GM12878 (cell line): ENCODE results near the gene CMBL. TPM values are rescaled to one million over a fixed set of nuclear protein-coding genes. Genes with fewer than 3 reads are reported as not detected.

Experiments used
- ATAC-seq: fragments of 200-7000 bp; cut with Tn5 transposase; 3 replicates; pipeline ENCODE4 v1.9.1; 2020; ENCODE audit warnings: mild to moderate bottlenecking, moderate library complexity
- BruUV-seq: library from RNA; stranded (reverse); fragments of 400-500 nt; replicated peaks from 2 replicates; lab custom pipeline; 2021; lab: Mats Ljungman, UMichigan
- CTCF ChIA-PET: fragments of 300-600 bp; sonication (Branson Sonifier 250); formaldehyde crosslinking; extraction: SDS; loops from one replicate; lab custom pipeline; 2021; ENCODE audit warnings: inconsistent platforms; lab: Yijun Ruan, JAX
- POLR2A ChIA-PET: fragments of 350-600 bp; formaldehyde crosslinking; extraction: SDS; loops from one replicate; lab custom pipeline; 2021; ENCODE audit warnings: inconsistent platforms; lab: Charles Lee
- RAD21 ChIA-PET: fragments of 300-600 bp; sonication (Branson Sonifier 250); formaldehyde crosslinking; loops from one replicate; lab custom pipeline; 2023; ENCODE audit warnings: antibody characterized with exemption; ENCODE audit not compliant: unreplicated experiment; lab: Charles Lee
- SMC1A ChIA-PET: fragments of 300-600 bp; sonication (Branson Sonifier 250); formaldehyde crosslinking; loops from one replicate; lab custom pipeline; 2023; ENCODE audit not compliant: unreplicated experiment, uncharacterized antibody; lab: Charles Lee
- DNase-seq: peaks from one replicate; pipeline ENCODE4 v3.0.0-alpha.2; 2011; ENCODE audit warnings: low read depth, low spot score
- FAIRE-seq: peaks from 3 replicates; lab custom pipeline; 2011; peaks lifted over from hg19 to GRCh38; lab: Jason Lieb, UNC
- H2AFZ ChIP-seq: 2 replicates; pipeline ENCODE4 v1.6.0; 2011; ENCODE audit warnings: low read depth, low read length, control low read depth; ENCODE audit not compliant: control insufficient read depth
- H3K27ac ChIP-seq: 2 replicates; pipeline ENCODE4 v1.5.1; 2011; ENCODE audit warnings: control low read depth; ENCODE audit not compliant: control insufficient read depth, insufficient read depth
- H3K27me3 ChIP-seq, 2 experiments: replicated peaks in 1 of 2; 2 replicates each; pipeline versions ENCODE4 v1.6.0 to v1.6.1; 2011; ENCODE audit warnings: low read length in 1 of 2; ENCODE audit not compliant: control insufficient read depth in 2 of 2, insufficient read depth in 2 of 2
- H3K36me3 ChIP-seq, 2 experiments: 2 replicates each; pipeline ENCODE4 v1.5.1; 2011; ENCODE audit warnings: low read length in 1 of 2; ENCODE audit not compliant: control insufficient read depth in 2 of 2, insufficient read depth in 2 of 2
- H3K4me1 ChIP-seq: 2 replicates; pipeline ENCODE4 v1.6.1; 2011; ENCODE audit warnings: mild to moderate bottlenecking, low read length, moderate library complexity, mixed read lengths; ENCODE audit not compliant: control insufficient read depth, insufficient read depth
- H3K4me2 ChIP-seq: 2 replicates; pipeline ENCODE4 v1.6.0; 2011; ENCODE audit warnings: control low read depth; ENCODE audit not compliant: control insufficient read depth, insufficient read depth
- H3K4me3 ChIP-seq: fragments of 200-600 bp; sonication (generic); 2 replicates; pipeline ENCODE4 v1.5.1; 2016
- H3K79me2 ChIP-seq: 2 replicates; pipeline ENCODE4 v1.6.0; 2011; ENCODE audit warnings: low read length; ENCODE audit not compliant: control insufficient read depth, insufficient read depth
- H3K9ac ChIP-seq: 2 replicates; pipeline ENCODE4 v1.8.0; 2011; ENCODE audit warnings: low read length, control low read depth, mixed read lengths; ENCODE audit not compliant: control insufficient read depth, insufficient read depth
- H3K9me3 ChIP-seq: replicated peaks from 3 replicates; pipeline ENCODE4 v1.5.1; 2011; ENCODE audit warnings: mild to moderate bottlenecking, low read length; ENCODE audit not compliant: control insufficient read depth, insufficient read depth
- H4K20me1 ChIP-seq: 2 replicates; pipeline ENCODE4 v1.6.0; 2011; ENCODE audit not compliant: control insufficient read depth, insufficient read depth
- NFYA ChIP-seq: IDR thresholded peaks from 2 replicates; pipeline ENCODE4 v1.6.1; 2011; ENCODE audit warnings: low read depth, mild to moderate bottlenecking, low read length, improper control_type of control experiment, borderline replicate concordance
- PRDM15 ChIP-seq: fragments of 450-650 bp; formaldehyde crosslinking; IDR thresholded peaks from 2 replicates; pipeline ENCODE4 v1.4.0; 2020; ENCODE audit warnings: mild to moderate bottlenecking, moderate library complexity
- WGBS: methylation state at CpG from one replicate; pipeline ENCODE4 v1.1.6; 2016; ENCODE audit warnings: low lambda C conversion rate; ENCODE audit not compliant: insufficient replicate concordance, insufficient coverage; ENCODE audit errors: missing lambda C conversion rate; 5-methylcytosine and 5-hydroxymethylcytosine counted together
- in situ Hi-C: fragments of 300-500 bp; cut with MboI; formaldehyde crosslinking; loops from 9 replicates; pipeline ENCODE4 v1.14.3; 2018; ENCODE audit warnings: mixed read lengths
- intact Hi-C: fragments of 100-400 bp; cut with micrococcal nuclease; formaldehyde crosslinking; loops from one replicate; pipeline ENCODE4 v1.14.2; 2022; ENCODE audit not compliant: unreplicated experiment
- polyA plus RNA-seq, 11 experiments: library from polyadenylated mRNA; depleted of rRNA in 4 of 11; unstranded in 6 of 11; stranded (reverse) in 5 of 11; fragments of >200 nt; fragmentation: Nextera tagmentation in 4 of 11; fragmentation: Illumina TruSeq in 1 of 11; extraction: Ambion mirVana in 4 of 11; extraction: Trizol in 1 of 11; gene quantifications; 1 replicate in 1 of 11; 2 replicates in 10 of 11; pipeline versions ENCODE4 v1.2.1 to v1.2.3, GENCODE V29; 2011 to 2016; ENCODE audit warnings: inconsistent platforms in 2 of 11, missing spikeins in 2 of 11, low read depth in 1 of 11
- total RNA-seq, 4 experiments: library from RNA; depleted of rRNA in 3 of 4; stranded (reverse); fragments of >200 nt in 3 of 4; fragmentation: Illumina TruSeq in 1 of 4; extraction: Trizol in 1 of 4; gene quantifications; 2 replicates each; pipeline versions ENCODE4 v1.2.1 to v1.2.3, GENCODE V29; 2013 to 2021

Gene CMBL
- total and polyA plus RNA-seq, 10 of the 15 experiments (the other 5 are each of a cell fraction or from before 2014, with no cell fraction given), result 1.8 to 15.6 (median 7.5) TPM

GRCh38 chr5:10278658-10279279, 28.9 kb downstream of the CMBL start:
- no peak for TF ChIP-seq NFYA
- no peak for TF ChIP-seq PRDM15 (CRISPR knock-in tag)
- DNase-seq (no peak), ATAC-seq (no peak), FAIRE-seq (no peak)
- Histone ChIP-seq H3K4me1 (peaks cover 4% of the 10 kb centered on the region), H4K20me1 (no peaks in the 10 kb centered on the region), H3K79me2 (no peaks in the 10 kb centered on the region), H3K9me3 (no peaks in the 10 kb centered on the region), H3K36me3 (no peaks in the 10 kb centered on the region), H3K4me3 (no peak overlapping the region), H3K27me3 (no peaks in the 10 kb centered on the region), H3K9ac (no peak overlapping the region), H3K27ac (no peak overlapping the region), H2AFZ (no peak overlapping the region), H3K4me2 (no peak overlapping the region)
- 69% methylated on average over 12 of the region's 12 CpGs for WGBS
- ChIA-PET CTCF (interaction anchor here (1.0 to 1.9 kb wide), 2 partner anchors 20 to 86 kb away, joined by 3 to 7 read pairs; no protein-coding TSS in a partner anchor), SMC1A (interaction anchor here (0.7 to 1.0 kb wide), 2 partner anchors 15 to 20 kb away, joined by 3 read pairs; no protein-coding TSS in a partner anchor), POLR2A (no interaction called here), RAD21 (no interaction called here)
- no TSS peak for BruUV-seq
- intact Hi-C loops, result no loop called here
- in situ Hi-C loops, result loop anchor here (5.0 kb wide), 1 partner anchor 139 kb away; no protein-coding TSS in a partner anchor
